GM08714 (cell line): ENCODE data around the gene MBIP.

Source experiments
- H3K4me3 ChIP-seq: fragments of 200-500 bp; sonication (Bioruptor generic); 2 replicates; pipeline ENCODE4 v1.5.1; 2014; ENCODE audit warnings: mild to moderate bottlenecking, low read length, inconsistent platforms
- ZNF274 ChIP-seq: IDR thresholded peaks from 2 replicates; pipeline ENCODE4 v1.6.1; 2012; ENCODE audit warnings: mild to moderate bottlenecking, low read depth, low read length

MBIP gene

GRCh38 chr14:36295642-36296627 is 24.5 kb downstream of the MBIP start:
- H3K4me3 ChIP-seq, result no peak overlapping the region
- TF ChIP-seq ZNF274, result no peak

- no peak overlapping the region for H3K4me3 ChIP-seq
- TF ChIP-seq ZNF274, result no peak
Measured at GRCh38 chr14:36294543-36294942, 25.9 kb downstream of the MBIP start.

GRCh38 chr14:36293824-36294223 is 26.6 kb downstream of the MBIP start:
- TF ChIP-seq ZNF274, result no peak
- no peak overlapping the region for H3K4me3 ChIP-seq

- no peak overlapping the region for H3K4me3 ChIP-seq
- TF ChIP-seq ZNF274, result no peak
Measured at GRCh38 chr14:36289954-36290353, 30.5 kb downstream of the MBIP start.

GRCh38 chr14:36288496-36288895 is 31.9 kb downstream of the MBIP start:
- H3K4me3 ChIP-seq, result no peak overlapping the region
- TF ChIP-seq ZNF274, result no peak

- TF ChIP-seq ZNF274, result no peak
- no peak overlapping the region for H3K4me3 ChIP-seq
Measured at GRCh38 chr14:36284971-36285595, 35.4 kb downstream of the MBIP start.

GRCh38 chr14:36281309-36281708 is 39.1 kb downstream of the MBIP start:
- H3K4me3 ChIP-seq, result no peak overlapping the region
- TF ChIP-seq ZNF274, result no peak

- no peak for TF ChIP-seq ZNF274
- H3K4me3 ChIP-seq, result no peak overlapping the region
Measured at GRCh38 chr14:36279306-36280190, 40.9 kb downstream of the MBIP start.

GRCh38 chr14:36275741-36276140 is 44.7 kb downstream of the MBIP start:
- TF ChIP-seq ZNF274, result no peak
- H3K4me3 ChIP-seq, result no peak overlapping the region

GRCh38 chr14:36271939-36272907 is 48.2 kb downstream of the MBIP start:
- peak overlapping the region; percentile 3; the same call in 1 of the 2 replicates for H3K4me3 ChIP-seq
- TF ChIP-seq ZNF274, result no peak

GRCh38 chr14:36271222-36271621 is 49.2 kb downstream of the MBIP start:
- TF ChIP-seq ZNF274, result no peak
- H3K4me3 ChIP-seq, result no peak overlapping the region

- H3K4me3 ChIP-seq, result no peak overlapping the region
- TF ChIP-seq ZNF274, result no peak
Measured at GRCh38 chr14:36270191-36270590, 50.2 kb downstream of the MBIP start.

GRCh38 chr14:36268121-36268520 is 52.3 kb downstream of the MBIP start:
- H3K4me3 ChIP-seq, result no peak overlapping the region
- no peak for TF ChIP-seq ZNF274
